AG09309 (cell line): Measurements from ENCODE around the gene GPC5.

Source experiments
- DNase-seq: peaks from one replicate; pipeline ENCODE4 v3.0.0-alpha.2; 2010; ENCODE audit warnings: low read depth
- H3K4me3 ChIP-seq: 2 replicates; pipeline ENCODE4 v1.5.1; 2011; ENCODE audit warnings: mild to moderate bottlenecking, low read depth, low read length, moderate library complexity; ENCODE audit not compliant: control insufficient read depth
- CTCF ChIP-seq: IDR thresholded peaks from 2 replicates; pipeline ENCODE4 v1.5.1; 2011; ENCODE audit warnings: mild to moderate bottlenecking, low read depth, low read length, inconsistent platforms; ENCODE audit not compliant: insufficient read depth, control insufficient read depth; ENCODE audit errors: missing control alignments

The GPC5 gene

GRCh38 chr13:91601273-91601672, 202.9 kb downstream of the GPC5 start:
- no peak overlapping the region for H3K4me3 ChIP-seq
- no peak for TF ChIP-seq CTCF
- no peak for DNase-seq

- TF ChIP-seq CTCF, result no peak
- no peak overlapping the region for H3K4me3 ChIP-seq
- DNase-seq, result no peak
Measured at GRCh38 chr13:91601807-91602206, 203.4 kb downstream of the GPC5 start.

GRCh38 chr13:91609353-91609752, 210.9 kb downstream of the GPC5 start:
- TF ChIP-seq CTCF, result no peak

GRCh38 chr13:91618315-91618714, 219.9 kb downstream of the GPC5 start:
- no peak overlapping the region for H3K4me3 ChIP-seq
- no peak for DNase-seq
- no peak for TF ChIP-seq CTCF

More at GRCh38 chr13:91609353-91609752, 210.9 kb downstream of the GPC5 start:
- no peak overlapping the region for H3K4me3 ChIP-seq
- DNase-seq, result no peak

- TF ChIP-seq CTCF, result no peak
- no peak for DNase-seq
- no peak overlapping the region for H3K4me3 ChIP-seq
Measured at GRCh38 chr13:91620670-91621141, 222.3 kb downstream of the GPC5 start.

- H3K4me3 ChIP-seq, result no peak overlapping the region
- DNase-seq, result no peak
- no peak for TF ChIP-seq CTCF
Measured at GRCh38 chr13:91621161-91621560, 222.7 kb downstream of the GPC5 start.

- H3K4me3 ChIP-seq, result no peak overlapping the region
- DNase-seq, result no peak
- no peak for TF ChIP-seq CTCF
Measured at GRCh38 chr13:91621963-91622362, 223.5 kb downstream of the GPC5 start.
